Measurements from ENCODE around the gene SEMA5A.

Gene SEMA5A

GRCh38 chr5:9240431-9240830 is 305.4 kb downstream of the SEMA5A start:
- Mint-ChIP-seq H3K9me3 (no peaks in the 10 kb centered on the region), H3K36me3 (ENCODE audit: low read depth) (no peaks in the 10 kb centered on the region), H3K4me1 (ENCODE audit: low read depth) (no peaks in the 10 kb centered on the region), H3K4me3 (no peak overlapping the region), H3K27ac (no peak overlapping the region), H3K27me3 (no peaks in the 10 kb centered on the region)
- intact Hi-C loops (cut with micrococcal nuclease) = no loop called here

GRCh38 chr5:9239626-9240025 is 306.2 kb downstream of the SEMA5A start:
- intact Hi-C loops (cut with micrococcal nuclease) = no loop called here
- Mint-ChIP-seq H3K4me3 (no peak overlapping the region), H3K27ac (no peak overlapping the region), H3K36me3 (ENCODE audit: low read depth) (no peaks in the 10 kb centered on the region), H3K4me1 (ENCODE audit: low read depth) (no peaks in the 10 kb centered on the region), H3K27me3 (no peaks in the 10 kb centered on the region), H3K9me3 (no peaks in the 10 kb centered on the region)

DNA sequence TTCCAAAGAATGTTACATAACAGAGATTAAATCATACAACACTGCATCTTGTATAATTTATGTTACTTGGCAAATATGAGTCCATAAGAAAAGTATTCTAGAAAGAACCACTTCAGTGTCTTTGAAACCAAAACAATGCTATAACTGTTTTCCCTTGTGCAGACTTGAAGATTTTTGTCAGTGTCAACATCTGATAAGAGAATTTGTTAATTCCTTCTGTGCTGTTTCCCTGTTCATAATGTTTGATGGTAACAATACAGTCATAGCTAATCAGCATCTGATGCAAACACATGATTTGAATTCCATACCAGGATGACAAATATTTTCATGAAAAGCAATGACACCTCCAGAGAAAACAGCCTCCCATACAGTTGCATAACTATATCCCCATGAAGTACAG is 306.8 kb downstream of the SEMA5A start:
- Mint-ChIP-seq H3K4me3 (no peak overlapping the region), H3K9me3 (no peaks in the 10 kb centered on the region), H3K4me1 (ENCODE audit: low read depth) (no peaks in the 10 kb centered on the region), H3K27ac (no peak overlapping the region), H3K36me3 (ENCODE audit: low read depth) (no peaks in the 10 kb centered on the region), H3K27me3 (no peaks in the 10 kb centered on the region)
- intact Hi-C loops (cut with micrococcal nuclease) = no loop called here

- H3K4me3 Mint-ChIP-seq = no peak overlapping the region
- intact Hi-C loops (cut with micrococcal nuclease) = no loop called here
Observed at GRCh38 chr5:9233712-9234111, 312.2 kb downstream of the SEMA5A start.

DNA sequence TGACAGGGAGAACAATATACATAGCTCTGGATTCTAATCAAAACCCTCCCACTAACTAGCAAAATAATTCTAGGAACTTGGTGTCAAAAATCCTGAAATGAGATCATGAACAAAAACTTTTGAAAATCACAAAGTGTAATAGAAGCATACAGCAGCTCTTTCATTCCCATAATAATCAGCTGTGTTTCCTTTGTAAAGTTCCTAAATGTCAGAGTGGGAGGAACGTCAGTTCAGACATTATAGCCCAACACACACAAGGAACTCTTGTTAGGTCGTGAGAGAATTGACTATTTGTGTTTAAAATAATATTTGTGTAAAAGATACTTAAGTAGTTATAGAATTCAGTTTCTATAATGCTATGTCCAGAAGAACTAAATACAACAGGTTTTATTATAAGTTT is 312.8 kb downstream of the SEMA5A start:
- Mint-ChIP-seq H3K9me3 (no peaks in the 10 kb centered on the region), H3K27ac (no peak overlapping the region), H3K4me1 (ENCODE audit: low read depth) (no peaks in the 10 kb centered on the region), H3K36me3 (ENCODE audit: low read depth) (no peaks in the 10 kb centered on the region), H3K4me3 (no peak overlapping the region), H3K27me3 (no peaks in the 10 kb centered on the region)
- intact Hi-C loops (cut with micrococcal nuclease) = no loop called here

More at GRCh38 chr5:9233712-9234111, 312.2 kb downstream of the SEMA5A start:
- no peaks in the 10 kb centered on the region for H3K27me3 Mint-ChIP-seq
- no peaks in the 10 kb centered on the region for H3K9me3 Mint-ChIP-seq
- H3K36me3 Mint-ChIP-seq (ENCODE audit: low read depth) = no peaks in the 10 kb centered on the region
- no peaks in the 10 kb centered on the region for H3K4me1 Mint-ChIP-seq (ENCODE audit: low read depth)
- no peak overlapping the region for H3K27ac Mint-ChIP-seq

DNA sequence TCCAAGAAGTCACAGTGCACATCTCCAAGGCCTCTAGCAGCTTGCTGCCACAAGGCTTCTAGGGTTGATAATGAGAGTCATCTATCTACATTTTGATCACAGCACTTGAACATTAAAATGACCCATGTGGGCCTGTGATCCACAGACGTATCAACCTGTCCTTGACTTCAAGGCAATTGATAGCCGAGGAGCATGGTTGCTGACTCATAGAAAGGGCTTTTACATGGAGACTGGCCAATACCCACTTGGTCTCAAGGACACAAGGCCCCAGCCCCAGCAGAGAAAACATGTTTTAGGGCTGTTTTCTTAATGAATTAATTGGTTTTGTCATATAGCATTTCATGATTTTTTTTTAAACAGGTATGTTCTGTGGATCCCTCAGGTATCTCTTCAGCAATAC is 314.0 kb downstream of the SEMA5A start:
- no peaks in the 10 kb centered on the region for H3K36me3 Mint-ChIP-seq (ENCODE audit: low read depth)
- no peaks in the 10 kb centered on the region for H3K4me1 Mint-ChIP-seq (ENCODE audit: low read depth)
- no peaks in the 10 kb centered on the region for H3K9me3 Mint-ChIP-seq
- no peak overlapping the region for H3K27ac Mint-ChIP-seq
- no peak overlapping the region for H3K4me3 Mint-ChIP-seq
- intact Hi-C loops (cut with micrococcal nuclease) = no loop called here
- no peaks in the 10 kb centered on the region for H3K27me3 Mint-ChIP-seq

- Mint-ChIP-seq H3K27me3 (no peaks in the 10 kb centered on the region), H3K4me3 (no peak overlapping the region), H3K27ac (no peak overlapping the region), H3K9me3 (no peaks in the 10 kb centered on the region), H3K36me3 (ENCODE audit: low read depth) (no peaks in the 10 kb centered on the region), H3K4me1 (ENCODE audit: low read depth) (no peaks in the 10 kb centered on the region)
- intact Hi-C loops (cut with micrococcal nuclease) = no loop called here
Observed at GRCh38 chr5:9230355-9230754, 315.5 kb downstream of the SEMA5A start.

- no peaks in the 10 kb centered on the region for H3K27me3 Mint-ChIP-seq
- no peaks in the 10 kb centered on the region for H3K9me3 Mint-ChIP-seq
- no peak overlapping the region for H3K4me3 Mint-ChIP-seq
- intact Hi-C loops (cut with micrococcal nuclease) = no loop called here
- H3K4me1 Mint-ChIP-seq (ENCODE audit: low read depth) = no peaks in the 10 kb centered on the region
- no peaks in the 10 kb centered on the region for H3K36me3 Mint-ChIP-seq (ENCODE audit: low read depth)
- no peak overlapping the region for H3K27ac Mint-ChIP-seq
Observed at GRCh38 chr5:9226016-9226536, 319.8 kb downstream of the SEMA5A start.

GRCh38 chr5:9222054-9222976 is 323.6 kb downstream of the SEMA5A start:
- H3K4me1 Mint-ChIP-seq (ENCODE audit: low read depth) = no peaks in the 10 kb centered on the region
- H3K36me3 Mint-ChIP-seq (ENCODE audit: low read depth) = no peaks in the 10 kb centered on the region
- no peaks in the 10 kb centered on the region for H3K27me3 Mint-ChIP-seq
- H3K9me3 Mint-ChIP-seq = no peaks in the 10 kb centered on the region
- intact Hi-C loops (cut with micrococcal nuclease) = no loop called here
- H3K4me3 Mint-ChIP-seq = no peak overlapping the region
- no peak overlapping the region for H3K27ac Mint-ChIP-seq

DNA sequence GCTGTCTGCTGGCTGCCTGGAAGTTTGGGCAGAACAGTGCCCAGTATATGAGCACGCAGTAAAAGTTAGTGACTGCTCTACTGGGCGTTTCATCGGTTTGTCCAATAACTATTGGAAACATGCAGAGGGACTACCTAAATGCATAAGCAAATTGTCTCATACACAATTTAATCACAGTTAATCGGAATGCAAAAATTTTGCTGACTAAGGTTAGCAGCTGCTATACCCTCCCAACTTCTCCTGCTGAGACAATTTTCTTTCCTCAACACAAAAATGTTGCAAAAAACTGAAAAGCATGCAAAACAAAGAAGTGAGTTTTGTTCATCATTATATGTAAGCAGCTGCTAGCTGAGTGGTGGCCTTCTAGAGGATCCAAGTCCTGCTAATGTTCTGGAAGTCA is 327.5 kb downstream of the SEMA5A start:
- Mint-ChIP-seq H3K4me3 (no peak overlapping the region), H3K27ac (no peak overlapping the region), H3K36me3 (ENCODE audit: low read depth) (no peaks in the 10 kb centered on the region), H3K4me1 (ENCODE audit: low read depth) (no peaks in the 10 kb centered on the region), H3K9me3 (no peaks in the 10 kb centered on the region), H3K27me3 (no peaks in the 10 kb centered on the region)
- intact Hi-C loops (cut with micrococcal nuclease) = no loop called here

DNA sequence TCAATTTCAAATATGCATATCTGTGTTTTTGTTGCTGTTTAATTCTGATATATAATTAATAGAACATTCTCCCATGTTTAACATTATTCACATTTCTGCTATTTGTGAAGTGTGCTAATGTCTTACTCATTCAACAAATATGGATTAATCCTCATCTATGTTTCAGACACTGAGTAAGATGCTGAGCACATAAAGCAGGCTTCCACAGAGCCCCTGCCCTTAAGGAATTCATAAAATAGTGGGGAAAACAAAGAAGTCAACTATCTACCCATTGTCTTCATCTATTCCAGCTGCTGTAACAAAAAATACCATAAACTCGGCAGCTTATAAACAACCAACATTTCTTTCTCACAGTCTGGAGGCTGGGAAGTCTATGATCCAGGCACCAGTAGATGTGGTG is 333.3 kb downstream of the SEMA5A start:
- no peak overlapping the region for H3K4me3 Mint-ChIP-seq
- intact Hi-C loops (cut with micrococcal nuclease) = no loop called here
- H3K36me3 Mint-ChIP-seq (ENCODE audit: low read depth) = no peaks in the 10 kb centered on the region
- H3K27ac Mint-ChIP-seq = no peak overlapping the region
- no peaks in the 10 kb centered on the region for H3K27me3 Mint-ChIP-seq
- H3K4me1 Mint-ChIP-seq (ENCODE audit: low read depth) = no peaks in the 10 kb centered on the region
- H3K9me3 Mint-ChIP-seq = no peaks in the 10 kb centered on the region

DNA sequence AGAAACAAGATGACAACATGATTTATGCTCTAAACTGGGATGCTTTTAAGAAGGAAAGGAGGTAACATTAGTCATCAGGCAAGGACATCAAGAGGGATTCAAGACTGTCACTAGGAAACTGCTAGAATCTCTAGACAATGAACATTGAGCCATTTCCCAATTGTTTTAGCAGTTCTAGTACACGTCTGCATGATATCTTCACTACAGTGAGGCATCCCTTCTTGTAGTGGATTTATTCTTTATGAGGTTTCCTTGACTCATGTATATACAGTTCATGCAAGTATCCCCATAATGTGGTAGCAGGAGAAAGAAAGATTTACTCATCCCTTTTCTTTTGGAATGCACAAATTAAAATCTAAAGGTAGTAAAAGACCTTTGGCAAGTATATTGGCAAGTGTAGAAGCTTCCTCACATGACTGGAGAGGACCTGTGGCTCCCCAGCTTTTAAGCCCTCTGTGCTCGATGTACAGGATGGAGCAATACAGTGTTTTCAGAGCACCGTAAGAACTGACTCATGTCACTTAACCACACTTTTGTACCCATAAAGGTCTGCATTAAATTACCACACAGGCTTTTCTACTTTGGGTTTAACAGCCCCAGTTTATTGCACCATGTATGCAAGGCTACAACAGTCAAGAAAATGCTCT is 335.9 kb downstream of the SEMA5A start:
- intact Hi-C loops (cut with micrococcal nuclease) = no loop called here
- Mint-ChIP-seq H3K9me3 (no peaks in the 10 kb centered on the region), H3K4me1 (ENCODE audit: low read depth) (no peaks in the 10 kb centered on the region), H3K27me3 (no peaks in the 10 kb centered on the region), H3K36me3 (ENCODE audit: low read depth) (no peaks in the 10 kb centered on the region), H3K27ac (no peak overlapping the region), H3K4me3 (no peak overlapping the region)

GRCh38 chr5:9207817-9208418 is 338.0 kb downstream of the SEMA5A start:
- Mint-ChIP-seq H3K27me3 (no peaks in the 10 kb centered on the region), H3K27ac (no peak overlapping the region), H3K36me3 (ENCODE audit: low read depth) (no peaks in the 10 kb centered on the region)

GRCh38 chr5:9202636-9203035 is 343.2 kb downstream of the SEMA5A start:
- Mint-ChIP-seq H3K4me1 (ENCODE audit: low read depth) (no peaks in the 10 kb centered on the region), H3K36me3 (ENCODE audit: low read depth) (no peaks in the 10 kb centered on the region), H3K27me3 (no peaks in the 10 kb centered on the region), H3K9me3 (no peaks in the 10 kb centered on the region), H3K27ac (no peak overlapping the region), H3K4me3 (no peak overlapping the region)
- intact Hi-C loops (cut with micrococcal nuclease) = no loop called here

More at GRCh38 chr5:9207817-9208418, 338.0 kb downstream of the SEMA5A start:
- no peak overlapping the region for H3K4me3 Mint-ChIP-seq
- no peaks in the 10 kb centered on the region for H3K9me3 Mint-ChIP-seq
- H3K4me1 Mint-ChIP-seq (ENCODE audit: low read depth) = no peaks in the 10 kb centered on the region
- intact Hi-C loops (cut with micrococcal nuclease) = loop anchor here (1.0 kb wide), 1 partner anchor 1281 kb away; no protein-coding TSS in a partner anchor

All from dendritic cell treated with granulocyte-macrophage colony-stimulating factor and Interleukin-4, amounts not matched to agents 40 ng/mL and 50 ng/mL, for 4 days (primary cell).